ENCODE data around the gene ACVR1B. TPM values are rescaled to one million over a fixed set of nuclear protein-coding genes. Genes with fewer than 3 reads are reported as not detected.

ACVR1B gene
- total and polyA plus RNA-seq, 2 of the 8 experiments (the other 6 are each of a cell fraction or from before 2014, with no cell fraction given), result 16.0 to 19.2 TPM

GRCh38 chr12:51917041-51917590 is 34.4 kb upstream of the ACVR1B start:
- no peak overlapping the region for H4K91ac ChIP-seq (replicated peaks; ENCODE audit: insufficient read length, low read length)
- CTCF ChIA-PET (ENCODE audit: partially characterized antibody), result interaction anchor here (0.6 to 6.7 kb wide), 9 partner anchors 9 to 1949 kb away, joined by 3 to 77 read pairs (median 5); partner anchors contain the start of genes ACVRL1 and NR4A1
- H2BK20ac ChIP-seq (ENCODE audit: low read length), result no peak overlapping the region
- no peak overlapping the region for H3K9ac ChIP-seq (replicated peaks in 1 of 4; ENCODE audit: extremely low read depth in 1 of 4, low read depth in 3 of 4, low read length in 3 of 4)
- POLR2A ChIA-PET (ENCODE audit: partially characterized antibody), result no interaction called here
- no peaks in the 10 kb centered on the region for H3K36me3 ChIP-seq (ENCODE audit: control insufficient read depth in 2 of 4, insufficient read depth in 4 of 4, low read length in 3 of 4)
- no peak overlapping the region for H3K56ac ChIP-seq (replicated peaks; ENCODE audit: insufficient read length, low read depth, low read length)
- H3K4me1 ChIP-seq (replicated peaks in 1 of 4; ENCODE audit: control insufficient read depth in 3 of 4, insufficient read depth in 4 of 4, low read length in 3 of 4), result peaks cover 2 to 11% (median 6%) of the 10 kb centered on the region in 4 experiments; a peak in 6 of 7 replicates
- no peaks in the 10 kb centered on the region for H3K23me2 ChIP-seq (ENCODE audit: low read depth, low read length)
- no peak overlapping the region for H3K4me3 ChIP-seq (ENCODE audit: extremely low read depth in 1 of 4, insufficient read depth in 2 of 4, low read depth in 3 of 4, low read length in 4 of 4)
- no peak overlapping the region for H3K14ac ChIP-seq (ENCODE audit: insufficient read length)
- H2BK15ac ChIP-seq (ENCODE audit: low read length), result no peak overlapping the region
- no peak overlapping the region for H3K27ac ChIP-seq (ENCODE audit: low read depth, low read length)
- H3K23ac ChIP-seq (ENCODE audit: insufficient read length), result no peak overlapping the region
- H4K20me1 ChIP-seq (replicated peaks in 1 of 2; ENCODE audit: control insufficient read depth in 1 of 2, insufficient read depth in 2 of 2, low read length in 2 of 2), result no peaks in the 10 kb centered on the region
- 93% methylated on average over 10 of the region's 10 CpGs; no CpG with 5 or more reads in 1 of the 2 experiments for WGBS, 2 experiments (ENCODE audit: extremely low coverage in 1 of 2, insufficient coverage in 1 of 2, insufficient read length in 1 of 2, insufficient replicate concordance in 2 of 2, low coverage in 1 of 2, low lambda C conversion rate in 2 of 2, missing lambda C conversion rate in 1 of 2)
- no peak overlapping the region for H3K4ac ChIP-seq (replicated peaks; ENCODE audit: insufficient read length, low read depth, low read length)
- H3K4me2 ChIP-seq (ENCODE audit: insufficient read depth in 1 of 2, low read depth in 2 of 2, low read length in 2 of 2), result no peak overlapping the region
- no peak overlapping the region for H4K8ac ChIP-seq (ENCODE audit: extremely low read depth, insufficient read depth, low read length)
- H3K27me3 ChIP-seq (replicated peaks in 1 of 4; ENCODE audit: control insufficient read depth in 3 of 4, extremely low read depth in 1 of 4, insufficient read depth in 3 of 4, low read length in 3 of 4), result no peaks in the 10 kb centered on the region; a peak in 1 of 7 replicates
- no peak overlapping the region for H2AFZ ChIP-seq (ENCODE audit: low read length)
- no peaks in the 10 kb centered on the region for H3K79me2 ChIP-seq (ENCODE audit: control insufficient read depth in 1 of 2, insufficient read depth in 2 of 2, low read length in 2 of 2)
- no peaks in the 10 kb centered on the region for H3K79me1 ChIP-seq (ENCODE audit: low read depth, low read length)
- H2BK12ac ChIP-seq (ENCODE audit: low read depth, low read length), result no peak overlapping the region
- no peak for DNase-seq (ENCODE audit: low read depth in 1 of 2, low spot score in 2 of 2)
- no peak overlapping the region for H2BK5ac ChIP-seq (ENCODE audit: low read depth, low read length)
- no peaks in the 10 kb centered on the region for H3K9me3 ChIP-seq (ENCODE audit: insufficient read depth in 2 of 2, low read depth in 1 of 2, low read length in 1 of 2)
- no peak overlapping the region for H4K5ac ChIP-seq (ENCODE audit: insufficient read length, low read depth, low read length)
- no peak for TF ChIP-seq CTCF (IDR thresholded peaks at IDR 0.05; ENCODE audit: control extremely low read depth in 1 of 3, insufficient read depth in 1 of 3, low read depth in 1 of 3, low read length in 3 of 3)
- no peak for TF ChIP-seq MAX (IDR thresholded peaks at IDR 0.05)
- FAIRE-seq, result no peak
- H2AK5ac ChIP-seq (ENCODE audit: low read depth, low read length), result no peak overlapping the region
- no peak overlapping the region for H2BK120ac ChIP-seq (replicated peaks; ENCODE audit: low read depth, low read length)
- no peak overlapping the region for H3K18ac ChIP-seq (ENCODE audit: extremely low read depth, low read length)
